H54 (cell line): ENCODE results near the gene CAMKMT.

Source experiments
- DNase-seq: peaks from one replicate; pipeline ENCODE4 v3.0.0; 2011; ENCODE audit warnings: low spot score, mixed read lengths; ENCODE audit not compliant: insufficient read length
- FAIRE-seq: peaks from 3 replicates; lab custom pipeline; 2011; peaks lifted over from hg19 to GRCh38; lab: Jason Lieb, UNC
- POLR2A ChIP-seq: IDR thresholded peaks from 2 replicates; pipeline ENCODE4 v1.6.1; 2011; ENCODE audit warnings: low read depth, mild to moderate bottlenecking, low read length

Gene CAMKMT

DNA sequence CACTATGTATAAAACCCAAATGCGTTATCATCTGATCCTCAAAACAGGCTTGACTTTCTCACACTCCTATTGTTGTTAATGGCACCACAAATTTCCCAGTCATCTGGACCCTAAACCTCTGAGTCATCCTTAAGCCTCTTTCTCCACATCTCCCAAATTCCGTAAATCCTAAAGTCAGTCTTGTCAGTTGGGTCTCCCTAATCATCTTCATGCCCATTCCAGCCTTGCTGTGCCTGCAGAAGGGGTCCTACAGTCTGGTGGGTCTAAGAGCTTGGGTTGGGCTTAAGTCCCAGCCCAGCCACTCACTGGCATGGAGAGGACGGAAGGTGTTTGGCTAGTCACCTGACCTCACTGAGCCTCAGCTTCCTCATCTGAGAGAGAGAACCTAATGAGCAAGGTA is 314.6 kb downstream of the CAMKMT start:
- DNase-seq (no peak), FAIRE-seq (no peak)
- no peak for TF ChIP-seq POLR2A

DNA sequence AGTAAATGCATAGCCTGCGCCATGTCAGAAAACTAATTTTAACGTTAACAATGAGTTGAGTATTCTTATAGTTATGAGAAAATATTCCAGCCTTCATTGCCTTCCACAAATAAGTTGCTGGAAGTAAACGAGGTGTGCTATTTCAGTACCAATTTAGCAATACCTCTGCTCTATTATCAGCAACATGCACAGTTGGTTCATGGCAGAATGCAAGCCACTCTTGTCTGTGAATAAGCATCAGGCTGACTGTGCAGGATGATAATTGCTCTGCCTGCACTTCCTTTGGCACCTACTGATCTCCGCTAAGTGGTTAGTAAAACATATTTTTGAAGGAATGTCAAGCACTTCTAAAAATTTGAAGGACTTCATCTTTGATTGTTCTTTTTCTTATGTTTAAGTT is 317.8 kb downstream of the CAMKMT start:
- TF ChIP-seq POLR2A = no peak
- FAIRE-seq (no peak), DNase-seq (no peak)

DNA sequence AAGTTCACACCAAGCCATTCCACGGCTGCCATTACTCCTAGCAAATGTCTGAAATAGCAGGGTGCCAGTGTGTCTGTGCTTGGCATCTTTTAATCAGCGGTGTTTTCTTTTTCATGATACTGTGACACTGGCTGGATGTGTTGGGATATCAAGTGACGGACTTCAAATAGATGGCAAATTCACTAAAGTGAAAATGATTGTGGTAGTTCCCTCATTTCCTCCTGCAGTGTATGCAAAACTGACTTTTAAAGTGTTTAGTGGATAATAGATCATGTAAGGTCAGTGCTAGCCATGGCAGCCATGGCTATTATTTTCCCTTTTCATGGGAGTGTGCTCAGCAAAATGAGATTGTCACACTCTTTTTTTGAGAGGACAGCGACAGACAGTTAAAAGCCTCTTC is 318.2 kb downstream of the CAMKMT start:
- no peak for FAIRE-seq

DNA sequence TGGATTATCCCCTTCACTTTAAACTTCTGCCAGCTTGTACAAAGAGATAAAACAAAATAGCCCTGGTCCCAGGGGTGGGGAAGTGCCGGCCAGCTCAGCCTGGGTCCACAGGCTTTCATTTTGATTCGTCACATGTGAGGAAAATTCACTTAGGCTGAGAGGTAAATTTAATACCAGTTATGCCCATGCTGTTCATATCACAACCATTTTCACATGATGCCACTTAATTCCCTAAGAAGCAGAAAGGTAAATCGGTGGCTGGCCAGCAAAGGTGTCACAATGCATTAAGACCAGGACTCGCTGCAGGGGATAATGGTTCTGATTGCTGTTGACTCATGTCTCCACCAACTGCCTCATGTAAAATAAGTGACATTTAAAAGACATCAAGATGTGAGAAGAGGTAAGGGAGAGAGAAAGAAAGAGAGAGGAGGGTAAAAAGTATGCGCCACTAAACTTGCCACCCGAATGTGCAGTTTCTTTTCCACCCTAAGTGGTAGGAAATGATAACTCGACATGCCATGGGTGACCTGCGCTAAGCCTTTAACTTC is 318.8 kb downstream of the CAMKMT start:
- no peak for TF ChIP-seq POLR2A
- no peak for DNase-seq
- FAIRE-seq = no peak

More for the DNA sequence above, 318.2 kb downstream of the CAMKMT start:
- no peak for DNase-seq
- no peak for TF ChIP-seq POLR2A

DNA sequence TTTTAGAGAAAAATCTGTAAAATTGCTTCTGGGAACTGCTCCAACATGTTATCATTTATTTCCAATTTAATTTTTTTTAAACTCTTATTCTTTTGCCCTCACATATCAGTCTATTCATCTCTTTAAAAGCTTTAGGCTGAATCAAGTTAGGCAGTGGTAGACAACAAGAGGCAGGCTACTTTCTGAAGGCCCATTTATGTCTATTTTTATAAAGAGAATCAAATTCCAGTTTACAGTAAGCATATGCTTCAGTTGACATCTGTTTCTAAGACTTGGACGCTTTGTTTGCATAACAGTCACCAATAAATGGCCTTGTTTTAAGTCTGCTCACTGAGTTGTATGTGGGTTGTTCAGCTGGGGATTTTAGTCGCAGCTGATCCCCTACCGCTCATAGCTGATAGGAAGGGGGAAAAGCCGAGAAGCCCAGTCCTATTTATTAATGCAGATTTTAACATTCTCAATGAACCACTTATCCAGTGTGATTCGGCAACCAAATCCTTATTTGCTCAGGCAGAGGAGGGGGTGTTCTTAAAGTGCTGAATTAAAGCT is 319.3 kb downstream of the CAMKMT start:
- FAIRE-seq (no peak), DNase-seq (no peak)
- no peak for TF ChIP-seq POLR2A

DNA sequence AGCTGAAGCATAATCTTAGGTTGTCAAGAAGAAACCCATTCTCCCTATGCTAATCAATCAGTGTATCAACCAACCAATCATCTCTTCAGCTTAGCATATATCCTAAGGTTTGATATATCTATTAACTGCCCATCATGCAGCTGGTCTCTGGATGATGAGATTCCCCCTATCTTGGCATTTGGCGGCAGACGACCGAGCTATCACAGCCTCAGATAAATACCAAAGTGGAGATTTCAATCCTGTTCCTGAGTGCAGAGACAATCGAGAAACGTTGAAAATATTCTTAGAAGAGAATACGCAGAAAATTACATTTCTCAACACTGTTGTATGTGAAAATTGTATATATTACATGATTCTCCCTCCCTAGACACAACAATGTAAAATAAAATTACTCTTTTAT is 320.7 kb downstream of the CAMKMT start:
- no peak for DNase-seq
- no peak for TF ChIP-seq POLR2A
- no peak for FAIRE-seq

DNA sequence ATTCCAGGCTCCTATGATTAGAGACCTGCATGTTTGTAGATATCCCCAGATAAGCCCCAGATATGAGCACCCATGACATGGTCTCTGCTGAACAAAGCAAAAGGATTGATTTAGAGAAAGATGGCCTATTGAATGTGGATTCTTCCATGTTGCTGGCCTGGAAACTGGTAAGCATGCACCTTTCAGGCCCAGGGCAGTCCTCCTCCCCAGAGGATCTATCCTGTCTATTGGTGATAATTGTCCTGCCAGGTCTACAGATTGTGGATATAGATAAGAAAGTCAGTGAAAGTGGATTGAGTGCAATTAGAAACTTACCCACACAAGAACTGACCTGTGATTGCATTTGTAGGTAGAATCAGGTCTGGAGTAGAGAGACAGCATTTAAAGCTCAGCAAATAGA is 322.8 kb downstream of the CAMKMT start:
- no peak for TF ChIP-seq POLR2A
- FAIRE-seq (no peak), DNase-seq (no peak)

DNA sequence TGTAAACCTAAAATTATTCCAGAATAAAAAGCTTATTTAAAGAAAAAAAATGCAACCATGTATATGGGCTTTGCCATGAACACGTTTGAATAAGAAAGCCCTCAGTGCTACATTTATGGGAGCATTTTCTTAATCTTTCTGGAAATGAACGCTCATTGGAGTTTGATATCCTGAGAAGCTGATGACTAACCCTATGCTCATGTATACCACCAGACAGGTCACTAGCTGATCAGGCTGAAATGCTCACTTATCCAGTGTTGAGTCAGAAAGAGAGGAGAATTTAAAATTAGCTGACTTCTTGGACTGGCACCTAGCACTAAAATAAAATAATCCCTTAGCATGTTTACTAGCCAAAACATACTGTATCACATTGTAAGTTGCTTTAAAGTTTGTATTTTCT is 324.8 kb downstream of the CAMKMT start:
- no peak for TF ChIP-seq POLR2A
- DNase-seq (peak; percentile 42), FAIRE-seq (peak; percentile 93)

DNA sequence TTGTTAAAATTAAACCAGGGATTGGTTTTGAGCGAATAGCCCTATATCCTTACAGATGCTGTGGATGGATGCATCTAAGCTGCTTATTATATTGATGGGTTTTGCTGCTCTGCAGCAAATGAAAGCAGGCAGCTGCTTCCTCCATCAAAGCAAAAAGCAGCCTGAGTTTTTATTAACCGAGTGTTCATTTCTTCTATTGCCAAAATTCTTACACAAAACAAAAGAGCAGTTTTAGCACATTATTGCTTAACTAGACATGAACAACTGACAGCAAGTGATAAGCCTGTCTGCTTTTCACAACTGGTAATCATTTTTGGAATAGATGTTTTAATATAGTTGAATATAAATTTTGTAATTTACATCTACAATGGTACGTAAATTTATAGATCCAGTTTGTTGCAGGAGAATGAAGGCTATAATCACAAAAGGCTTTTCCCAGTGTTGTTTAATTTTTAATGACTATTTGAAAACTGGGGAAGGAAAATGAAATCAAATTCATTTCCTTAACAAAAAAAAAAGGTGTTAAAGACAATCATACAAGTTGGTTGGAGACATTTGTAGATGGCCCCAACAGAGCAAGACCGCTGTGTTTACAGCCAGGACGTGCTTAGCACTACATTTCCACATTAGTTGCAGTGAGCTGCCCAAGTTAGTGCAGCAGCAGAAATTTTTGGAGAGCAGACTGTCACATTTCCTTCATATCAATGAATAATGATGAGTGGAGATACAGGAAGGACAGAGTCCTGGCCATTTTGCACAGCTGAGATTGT is 326.1 kb downstream of the CAMKMT start:
- FAIRE-seq = no peak

DNA sequence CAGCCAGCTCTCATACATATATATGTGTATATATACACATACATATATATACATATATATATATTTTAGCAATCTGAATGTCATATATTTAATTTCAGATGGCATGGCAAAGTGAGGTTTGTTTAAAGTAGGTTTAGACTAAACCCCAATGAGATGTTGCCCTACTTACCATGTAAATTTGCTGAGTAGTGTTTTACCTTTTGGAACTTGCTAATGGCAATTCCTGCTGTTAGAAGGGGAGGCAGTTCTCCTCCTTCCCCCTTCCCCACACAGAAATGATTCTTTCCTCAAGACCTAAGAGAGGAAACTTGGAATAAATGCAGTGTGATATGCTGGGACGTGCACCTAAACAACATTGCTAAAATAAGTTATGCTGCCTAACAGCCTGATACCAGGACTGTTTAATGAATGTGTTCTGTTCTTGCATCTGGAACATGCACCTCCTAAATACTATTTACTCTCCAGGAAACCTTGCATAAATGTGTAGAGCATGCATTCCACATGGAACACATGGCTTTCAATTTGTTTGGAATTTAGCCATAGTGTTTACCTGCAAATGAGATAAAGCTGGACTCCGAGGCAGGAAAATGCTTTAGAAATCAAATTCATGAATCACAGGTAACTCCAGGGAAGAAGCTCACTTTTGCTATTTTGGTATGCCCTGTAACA is 326.8 kb downstream of the CAMKMT start:
- DNase-seq = no peak
- no peak for FAIRE-seq
- TF ChIP-seq POLR2A = no peak

More for the DNA sequence above, 326.1 kb downstream of the CAMKMT start:
- DNase-seq = no peak
- no peak for TF ChIP-seq POLR2A

DNA sequence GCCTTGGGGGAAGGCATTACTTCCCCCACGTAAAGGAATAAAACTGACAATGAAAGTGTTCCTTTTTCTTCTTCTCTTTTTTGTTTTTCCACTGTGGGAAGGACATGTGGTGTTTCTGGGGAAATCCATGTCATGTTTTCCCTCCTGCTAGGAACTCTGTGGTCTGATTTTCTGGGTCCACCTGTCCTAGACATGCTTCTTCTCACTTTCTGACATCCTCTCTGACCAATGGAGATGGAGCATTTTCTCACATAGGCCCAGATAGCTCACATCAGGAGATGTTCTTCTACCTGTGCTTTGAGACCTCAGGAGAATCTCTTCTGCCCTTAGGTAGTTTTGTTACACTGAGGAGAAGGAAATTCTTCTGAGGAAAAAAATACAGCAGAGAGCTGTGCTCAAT is 327.8 kb downstream of the CAMKMT start:
- DNase-seq = no peak
- no peak for FAIRE-seq
- TF ChIP-seq POLR2A = no peak

DNA sequence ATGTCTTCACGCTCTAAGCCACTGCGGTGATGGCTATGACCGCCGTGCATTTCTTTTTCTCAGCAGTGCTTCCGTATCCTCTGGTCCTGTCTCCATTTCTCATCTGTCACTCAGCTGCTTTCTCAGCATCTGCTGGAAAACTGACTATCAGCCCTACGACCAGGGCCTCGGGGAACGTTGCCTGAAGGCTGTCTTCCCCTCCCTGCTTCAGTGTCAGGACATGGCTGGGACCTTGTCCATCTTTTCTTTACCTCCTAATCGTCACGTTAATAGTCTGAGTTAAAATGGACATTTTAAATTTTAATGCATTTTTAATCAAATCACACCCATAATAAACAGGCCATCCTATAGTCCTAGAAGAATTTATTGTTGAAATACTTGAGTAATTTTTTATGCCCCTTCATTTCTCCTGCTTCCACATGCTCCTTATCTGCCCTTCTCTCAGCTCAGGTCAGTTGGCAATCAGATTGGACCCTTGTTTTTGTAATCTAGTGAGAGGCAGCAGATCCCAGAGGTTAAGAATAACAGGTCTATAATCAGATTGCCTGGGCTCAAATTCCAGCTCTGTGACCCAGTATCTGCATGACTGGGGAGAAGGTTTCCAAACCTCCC is 329.5 kb downstream of the CAMKMT start:
- TF ChIP-seq POLR2A = no peak
- FAIRE-seq (no peak), DNase-seq (no peak)

DNA sequence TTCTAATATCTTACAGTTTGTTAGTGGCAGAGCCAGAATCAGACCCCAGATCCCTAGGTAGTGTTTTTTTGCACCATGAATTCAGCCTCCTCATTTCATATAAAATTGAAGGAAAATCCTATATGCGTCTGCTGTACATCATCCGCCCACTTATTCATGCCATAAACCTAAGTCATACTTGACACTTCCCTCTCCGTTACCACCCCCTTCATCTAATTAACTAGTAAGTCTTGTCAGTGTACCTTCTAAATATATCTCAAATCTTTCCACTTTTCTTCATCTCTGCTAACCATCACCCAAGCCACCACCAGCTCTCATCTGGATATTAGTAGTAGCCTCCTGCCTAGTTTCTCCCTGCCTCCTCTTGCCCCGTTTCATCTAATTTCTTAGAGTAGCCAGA is 331.1 kb downstream of the CAMKMT start:
- FAIRE-seq (no peak), DNase-seq (no peak)
- TF ChIP-seq POLR2A = no peak

DNA sequence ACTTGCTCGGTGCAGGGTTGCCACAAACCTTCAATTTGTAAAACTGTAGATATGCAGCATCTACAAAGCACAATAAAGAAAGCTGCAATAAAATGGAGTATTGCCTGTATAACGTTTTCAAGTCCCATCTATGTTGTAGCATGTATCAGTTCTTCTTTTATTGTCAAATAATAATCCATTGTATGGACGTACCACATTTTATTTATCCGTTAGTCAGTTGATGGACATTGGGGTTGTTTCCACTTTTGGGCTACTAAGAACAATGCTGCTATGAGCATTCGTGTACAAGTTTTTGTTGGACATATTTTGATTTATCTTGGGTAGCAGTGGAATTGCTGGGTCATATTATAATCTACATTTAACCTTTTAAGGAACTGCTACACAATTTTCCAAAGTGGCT is 339.1 kb downstream of the CAMKMT start:
- DNase-seq (no peak), FAIRE-seq (no peak)
- no peak for TF ChIP-seq POLR2A
